Spleen (tissue), 11 donors: ENCODE data around the gene IQSEC3. TPM values are rescaled to one million over a fixed set of nuclear protein-coding genes. Genes with fewer than 3 reads are reported as not detected.

ENCODE experiments used
- DNase-seq: peaks from one replicate; pipeline ENCODE4 v3.0.0-alpha.2; 2020
- H3K27ac ChIP-seq, 8 donors: fragments of 200-600 bp; sonication (generic) in 7 of 8; 1 replicate in 4 of 8; 2 replicates in 4 of 8; pipeline versions ENCODE4 v1.5.0 to v1.8.0; 2016 to 2021; ENCODE audit warnings: inconsistent platforms in 4 of 8, mild to moderate bottlenecking in 4 of 8, moderate library complexity in 1 of 8
- H3K27me3 ChIP-seq, 7 donors: fragments of 200-600 bp; sonication (generic) in 6 of 7; replicated peaks in 1 of 7; 1 replicate in 4 of 7; 2 replicates in 3 of 7; pipeline versions ENCODE4 v1.5.0 to v1.8.0; 2016 to 2021; ENCODE audit warnings: inconsistent platforms in 3 of 7, mild to moderate bottlenecking in 1 of 7
- H3K36me3 ChIP-seq, 6 donors: fragments of 200-600 bp; sonication (generic) in 5 of 6; 1 replicate in 4 of 6; 2 replicates in 2 of 6; pipeline versions ENCODE4 v1.5.0 to v1.8.0; 2016 to 2021; ENCODE audit warnings: inconsistent platforms in 2 of 6
- H3K4me1 ChIP-seq, 6 donors: fragments of 200-600 bp; sonication (generic) in 5 of 6; 1 replicate in 3 of 6; 2 replicates in 3 of 6; pipeline versions ENCODE4 v1.5.0 to v1.8.0; 2016 to 2021; ENCODE audit warnings: inconsistent platforms in 3 of 6
- H3K4me3 ChIP-seq, 8 donors: fragments of 200-600 bp; sonication (generic) in 7 of 8; 1 replicate in 4 of 8; 2 replicates in 4 of 8; pipeline versions ENCODE4 v1.5.0 to v1.8.0; 2016 to 2021; ENCODE audit warnings: inconsistent platforms in 4 of 8, mild to moderate bottlenecking in 4 of 8, moderate library complexity in 2 of 8
- H3K9me3 ChIP-seq, 8 donors: fragments of 200-600 bp; sonication (generic) in 7 of 8; 1 replicate in 4 of 8; 2 replicates in 4 of 8; pipeline versions ENCODE4 v1.5.0 to v1.8.0; 2016 to 2021; ENCODE audit warnings: inconsistent platforms in 4 of 8
- CTCF ChIP-seq, 11 experiments: fragments of 200-600 bp in 7 of 11; fragments of 450-650 bp in 4 of 11; sonication (generic) in 4 of 11; IDR thresholded peaks in 8 of 11; conservative IDR thresholded peaks in 3 of 11; 1 replicate in 7 of 11; 2 replicates in 4 of 11; pipeline versions ENCODE4 v1.4.0 to v1.8.0; 2016 to 2021; ENCODE audit warnings: antibody characterized with exemption in 11 of 11, inconsistent platforms in 4 of 11, mild to moderate bottlenecking in 1 of 11
- POLR2A ChIP-seq, 3 donors: fragments of 450-650 bp; IDR thresholded peaks; one replicate each; pipeline ENCODE4 v1.5.1; 2017; ENCODE audit warnings: antibody characterized with exemption in 3 of 3, mild to moderate bottlenecking in 1 of 3
- POLR2AphosphoS5 ChIP-seq, 3 donors: sonication (generic); formaldehyde crosslinking; IDR thresholded peaks; one replicate each; pipeline ENCODE4 v1.5.1; 2017; ENCODE audit warnings: antibody characterized with exemption in 3 of 3
- WGBS, 5 donors: extraction: QIAGEN DNeasy Blood & Tissue Kit in 3 of 5; methylation state at CpG; one replicate each; pipeline versions ENCODE4 v1.1.5 to v1.1.7; 2013 to 2018; 5-methylcytosine and 5-hydroxymethylcytosine counted together
- intact Hi-C: fragments of 100-400 bp; cut with DNase I; formaldehyde crosslinking; loops from one replicate; pipeline ENCODE4 v1.15.0; 2023; ENCODE audit warnings: low total_unique reads
- polyA plus RNA-seq, 3 donors: library from polyadenylated mRNA; stranded (reverse); fragments of 200-250 nt; gene quantifications; one replicate each; pipeline ENCODE4 v1.2.1, GENCODE V29; 2013
- total RNA-seq, 7 donors: library from RNA; depleted of rRNA in 3 of 7; stranded (reverse); fragments of >200 nt in 3 of 7; fragmentation: NEBNext Ultra II Directional in 4 of 7; extraction: Animal tissue kit (Norgen Biotek cat#: 25700) in 4 of 7; gene quantifications; one replicate each; pipeline versions ENCODE4 v1.1.0 to v1.2.1, GENCODE V29; 2016 to 2021
- donor health status: healthy with polysubstance abuse.
- donor health status: DM: no; HTN: no; CAD: no; lungs with moderate emphysema.
- donor health status: DM: no; HTN: no; CAD: no.
- donor health status: Bipolar disorder and iron deficiency.
- donor health status: healthy.
- donor health status: DM: no; HTN: no; CAD: no.
- donor health status: DM: yes; HTN: yes; CAD: no.

IQSEC3 gene
- total and polyA plus RNA-seq, 10 donors = 0.20 to 1.6 (median 0.52) TPM; not detected in 1

GRCh38 chr12:104551-105081 lies 38.0 kb downstream of the IQSEC3 start:
- 52 to 67% (median 60%) methylated on average over 32 to 40 of the region's 40 CpGs for WGBS, 5 donors
- no peak for DNase-seq
- Histone ChIP-seq H3K36me3 (no peaks in the 10 kb centered on the region), H3K27ac (no peak overlapping the region), H3K27me3 (peaks cover 0 to 61% (median 4%) of the 10 kb centered on the region in 7 donors), H3K4me1 (peaks cover 0 to 24% (median under 1%) of the 10 kb centered on the region in 6 donors), H3K4me3 (no peak overlapping the region), H3K9me3 (no peaks in the 10 kb centered on the region)
- no peak for TF ChIP-seq CTCF (IDR thresholded peaks at IDR 0.05 in 8 of 11, conservative IDR thresholded peaks at IDR 0.05 in 3 of 11)
- peak in 1 of 3 donors; percentile 15 for TF ChIP-seq POLR2AphosphoS5 (IDR thresholded peaks at IDR 0.05)
- intact Hi-C loops = no loop called here

GRCh38 chr12:105696-106095 lies 39.1 kb downstream of the IQSEC3 start:
- H3K36me3 ChIP-seq = no peaks in the 10 kb centered on the region
- H3K4me1 ChIP-seq = peaks cover 0 to 30% (median 2%) of the 10 kb centered on the region in 6 donors
- H3K9me3 ChIP-seq = no peaks in the 10 kb centered on the region
- peaks cover 0 to 51% (median 4%) of the 10 kb centered on the region in 7 donors for H3K27me3 ChIP-seq
- intact Hi-C loops = no loop called here
- TF ChIP-seq POLR2A (IDR thresholded peaks at IDR 0.05) = no peak
- no peak for TF ChIP-seq POLR2AphosphoS5 (IDR thresholded peaks at IDR 0.05)
- no peak for TF ChIP-seq CTCF (IDR thresholded peaks at IDR 0.05 in 8 of 11, conservative IDR thresholded peaks at IDR 0.05 in 3 of 11)
- no peak overlapping the region for H3K27ac ChIP-seq
- 72 to 84% (median 76%) methylated on average over 4 of the region's 4 CpGs for WGBS, 5 donors
- H3K4me3 ChIP-seq = no peak overlapping the region
- DNase-seq = no peak

- TF ChIP-seq CTCF (IDR thresholded peaks at IDR 0.05 in 8 of 11, conservative IDR thresholded peaks at IDR 0.05 in 3 of 11) (peak in 8 of 11 experiments; percentile 7 to 46 (median 38)), POLR2AphosphoS5 (IDR thresholded peaks at IDR 0.05) (peak in 2 of 3 donors; percentile 51 to 72), POLR2A (IDR thresholded peaks at IDR 0.05) (no peak)
- WGBS, 5 donors = 51 to 69% (median 58%) methylated on average over 5 of the region's 5 CpGs
- Histone ChIP-seq H3K4me1 (peaks cover 0 to 30% (median 2%) of the 10 kb centered on the region in 6 donors), H3K4me3 (no peak overlapping the region), H3K36me3 (no peaks in the 10 kb centered on the region), H3K9me3 (no peaks in the 10 kb centered on the region), H3K27me3 (peaks cover 0 to 46% (median 3%) of the 10 kb centered on the region in 7 donors), H3K27ac (peak overlapping the region in 1 of 8 donors; percentile 34)
- intact Hi-C loops = no loop called here
- DNase-seq = no peak
Measured at GRCh38 chr12:106118-106591, 39.6 kb downstream of the IQSEC3 start.

GRCh38 chr12:108594-108993 lies 42.0 kb downstream of the IQSEC3 start:
- Histone ChIP-seq H3K27me3 (peaks cover 0 to 28% (median 3%) of the 10 kb centered on the region in 7 donors), H3K4me1 (peaks cover 0 to 30% (median 2%) of the 10 kb centered on the region in 6 donors), H3K36me3 (no peaks in the 10 kb centered on the region), H3K9me3 (no peaks in the 10 kb centered on the region), H3K27ac (no peak overlapping the region), H3K4me3 (no peak overlapping the region)
- no peak for TF ChIP-seq CTCF (IDR thresholded peaks at IDR 0.05 in 8 of 11, conservative IDR thresholded peaks at IDR 0.05 in 3 of 11)
- TF ChIP-seq POLR2AphosphoS5 (IDR thresholded peaks at IDR 0.05) = no peak
- TF ChIP-seq POLR2A (IDR thresholded peaks at IDR 0.05) = no peak
- DNase-seq = no peak
- intact Hi-C loops = no loop called here
- 49 to 78% (median 67%) methylated on average over 5 to 9 of the region's 9 CpGs for WGBS, 5 donors
